Measurements from ENCODE around the gene MRPL1. TPM values are rescaled to one million over a fixed set of nuclear protein-coding genes. Genes with fewer than 3 reads are reported as not detected.
A peak's percentile ranks its signal among the peaks of the same experiment; 100 is the strongest.

MRPL1 gene
- total and polyA plus RNA-seq, 2 donors (not counting 3 experiments of a cell fraction or from before 2014, with no cell fraction given): 11.5 to 42.9 TPM

DNA sequence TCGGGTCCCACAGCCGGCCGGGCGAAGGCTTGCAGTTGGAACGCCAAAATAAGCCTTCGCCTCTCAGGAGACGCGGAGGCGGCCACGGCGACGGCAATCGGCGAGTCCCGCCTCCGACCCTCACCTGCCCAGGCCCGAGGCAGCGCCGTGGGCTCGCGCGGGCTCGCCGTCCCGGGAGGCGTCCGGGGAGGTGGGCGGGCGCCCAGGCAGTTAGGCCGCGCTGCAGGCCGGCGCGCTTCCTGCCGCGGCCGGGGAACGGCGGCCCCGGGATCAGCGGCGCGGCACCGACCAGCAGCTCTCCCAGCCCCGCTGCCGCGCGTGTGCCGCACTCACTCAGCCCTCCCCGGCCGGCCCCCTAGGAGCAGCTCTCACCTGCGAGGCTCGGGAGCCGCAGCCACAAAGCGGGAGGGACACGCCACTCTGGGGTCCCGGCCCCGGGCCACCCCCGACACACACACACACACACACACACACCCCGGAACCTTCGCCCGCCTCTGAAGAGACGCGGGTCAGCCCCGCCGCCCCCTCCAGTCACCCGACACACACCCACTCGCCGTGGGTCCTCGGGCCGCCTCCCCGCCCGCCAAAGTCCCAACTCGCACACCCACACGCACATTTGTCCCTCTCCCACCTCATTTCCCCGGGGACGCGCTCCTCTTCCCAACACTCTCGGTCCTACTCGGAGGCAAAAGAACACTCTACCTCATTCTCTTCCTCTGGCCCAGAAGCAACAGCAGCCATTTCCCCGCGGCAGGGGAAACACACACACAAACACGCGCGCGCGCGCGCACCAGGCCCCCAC lies 43.8 kb upstream of the MRPL1 start, which contains the start of gene CNOT6L:
Gene CNOT6L (minus strand): TSS at position 767 of the 802 bp plus-strand sequence. CDS start 60 bp downstream, at position 707.
- Histone ChIP-seq H3K9ac (replicated peaks; ENCODE audit: extremely low read depth, insufficient read depth, low read length) (peak within 1 kb of the TSS; percentile 91), H3K4me1 (ENCODE audit: control insufficient read depth, extremely low read depth, insufficient read depth, low read length) (peaks cover 28% of the 10 kb centered on the region), H3K9me3 (replicated peaks; ENCODE audit: control insufficient read depth, insufficient read depth, low read length) (no peaks in the 10 kb centered on the region), H3K4me3 (replicated peaks in 1 of 3; ENCODE audit: insufficient read depth in 1 of 3, low read depth in 1 of 3, low read length in 3 of 3) (peak within 1 kb of the TSS; percentile 94 to 99 (median 96)), H3K9me1 (replicated peaks; ENCODE audit: control insufficient read depth, extremely low read depth, insufficient read depth, low read length) (peaks cover 7% of the 10 kb centered on the region), H4K20me1 (replicated peaks; ENCODE audit: control insufficient read depth, extremely low read depth, insufficient read depth, low read length) (peaks cover 22% of the 10 kb centered on the region), H2AFZ (ENCODE audit: low read depth, low read length) (peak within 1 kb of the TSS; percentile 92), H3K27ac (ENCODE audit: insufficient read depth, low read depth, low read length) (peak within 1 kb of the TSS; percentile 96), H3K27me3 (ENCODE audit: control insufficient read depth in 2 of 2, insufficient read depth in 2 of 2, low read length in 2 of 2) (no peaks in the 10 kb centered on the region), H3K79me2 (ENCODE audit: control insufficient read depth, insufficient read depth, low read length) (peaks cover 58% of the 10 kb centered on the region), H3K36me3 (ENCODE audit: control insufficient read depth in 2 of 2, extremely low read depth in 1 of 2, insufficient read depth in 2 of 2, low read length in 2 of 2) (no peaks in the 10 kb centered on the region), H3K4me2 (ENCODE audit: insufficient read depth, low read length) (peak within 1 kb of the TSS; percentile 99)
- FAIRE-seq: peak; percentile 53
- ChIA-PET CTCF (interaction anchor here (1.0 to 2.6 kb wide), 5 partner anchors 14 to 119 kb away, joined by 3 to 20 read pairs (median 5); partner anchors contain the start of gene MRPL1), POLR2A (interaction anchor here (1.4 kb wide), 1 partner anchor 43 kb away, joined by 5 read pairs; the partner anchor contains the start of gene MRPL1)
- TF ChIP-seq POLR2A (IDR thresholded peaks at IDR 0.05; ENCODE audit: low read depth, low read length) (no peak), POLR2AphosphoS5 (IDR thresholded peaks at IDR 0.05; ENCODE audit: insufficient read depth, low read depth, low read length) (peak; percentile 43), JUN (IDR thresholded peaks at IDR 0.05; ENCODE audit: borderline replicate concordance, insufficient read depth, insufficient read length, low read depth) (no peak), EZH2 (IDR thresholded peaks at IDR 0.05; ENCODE audit: borderline replicate concordance, low read depth, low read length, severe bottlenecking) (no peak)
- intact Hi-C loops (cut with micrococcal nuclease) (loop anchor here (1.0 to 10.0 kb wide), 5 partner anchors 35 to 184 kb away; no protein-coding TSS in a partner anchor), dilution Hi-C loops (cut with MboI; ENCODE audit: extremely low pct_ligation_motif_present, low sequenced_read_pairs) (no loop called here)
- DNase-seq (ENCODE audit: low read depth, low spot score): peak; percentile 67
- BruUV-seq (replicated peaks): no TSS peak

DNA sequence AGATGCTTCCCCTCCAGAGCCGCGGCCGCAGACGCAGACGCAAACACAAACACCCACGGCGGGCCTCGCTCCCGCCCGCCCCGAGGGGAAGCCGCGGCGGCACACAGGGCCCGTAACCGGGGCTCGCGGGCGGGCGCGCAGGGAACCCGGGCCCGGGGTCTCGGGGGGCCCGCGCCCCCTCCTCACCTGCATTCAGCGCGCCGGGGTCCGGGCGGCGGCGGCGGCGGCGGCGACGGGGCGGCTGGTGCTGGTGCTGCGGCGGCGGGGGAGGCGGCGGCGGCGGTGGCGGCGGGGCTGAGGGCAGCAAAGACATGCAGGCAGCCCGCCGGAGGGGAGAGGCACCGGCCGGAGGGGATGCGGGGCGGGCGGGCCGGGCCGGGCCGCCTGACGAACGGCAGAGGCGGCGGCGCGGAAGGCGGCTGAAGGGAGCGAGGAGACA lies 43.2 kb upstream of the MRPL1 start:
- POLR2A ChIA-PET: interaction anchor here (0.8 to 2.2 kb wide), 3 partner anchors 9 to 101 kb away, joined by 3 to 25 read pairs (median 3); partner anchors contain the start of gene MRPL1
- no peak for FAIRE-seq
- Histone ChIP-seq H2AFZ (ENCODE audit: low read depth, low read length) (peak overlapping the region; percentile 78), H3K4me2 (ENCODE audit: insufficient read depth, low read length) (peak overlapping the region; percentile 49), H3K9me3 (replicated peaks; ENCODE audit: control insufficient read depth, insufficient read depth, low read length) (no peaks in the 10 kb centered on the region), H3K36me3 (ENCODE audit: control insufficient read depth in 2 of 2, extremely low read depth in 1 of 2, insufficient read depth in 2 of 2, low read length in 2 of 2) (no peaks in the 10 kb centered on the region), H3K4me1 (ENCODE audit: control insufficient read depth, extremely low read depth, insufficient read depth, low read length) (peaks cover 28% of the 10 kb centered on the region), H3K79me2 (ENCODE audit: control insufficient read depth, insufficient read depth, low read length) (peaks cover 52% of the 10 kb centered on the region), H3K27ac (ENCODE audit: insufficient read depth, low read depth, low read length) (peak overlapping the region; percentile 96), H3K9ac (replicated peaks; ENCODE audit: extremely low read depth, insufficient read depth, low read length) (peak overlapping the region; percentile 91), H3K9me1 (replicated peaks; ENCODE audit: control insufficient read depth, extremely low read depth, insufficient read depth, low read length) (peaks cover 7% of the 10 kb centered on the region), H3K27me3 (ENCODE audit: control insufficient read depth in 2 of 2, insufficient read depth in 2 of 2, low read length in 2 of 2) (no peaks in the 10 kb centered on the region), H3K4me3 (replicated peaks in 1 of 3; ENCODE audit: insufficient read depth in 1 of 3, low read depth in 1 of 3, low read length in 3 of 3) (peak overlapping the region; percentile 94 to 99 (median 96)), H4K20me1 (replicated peaks; ENCODE audit: control insufficient read depth, extremely low read depth, insufficient read depth, low read length) (peaks cover 21% of the 10 kb centered on the region)
- DNase-seq (ENCODE audit: low read depth, low spot score): no peak
- TF ChIP-seq FOS (IDR thresholded peaks at IDR 0.05; ENCODE audit: borderline replicate concordance, insufficient read depth, low read length): no peak
- TF ChIP-seq MAX (IDR thresholded peaks at IDR 0.05; ENCODE audit: insufficient read depth, insufficient read length): no peak
- no peak for TF ChIP-seq POLR2AphosphoS5 (IDR thresholded peaks at IDR 0.05; ENCODE audit: insufficient read depth, low read depth, low read length)
- TF ChIP-seq POLR2A (IDR thresholded peaks at IDR 0.05; ENCODE audit: low read depth, low read length): no peak
- TF ChIP-seq, protein P1, sequence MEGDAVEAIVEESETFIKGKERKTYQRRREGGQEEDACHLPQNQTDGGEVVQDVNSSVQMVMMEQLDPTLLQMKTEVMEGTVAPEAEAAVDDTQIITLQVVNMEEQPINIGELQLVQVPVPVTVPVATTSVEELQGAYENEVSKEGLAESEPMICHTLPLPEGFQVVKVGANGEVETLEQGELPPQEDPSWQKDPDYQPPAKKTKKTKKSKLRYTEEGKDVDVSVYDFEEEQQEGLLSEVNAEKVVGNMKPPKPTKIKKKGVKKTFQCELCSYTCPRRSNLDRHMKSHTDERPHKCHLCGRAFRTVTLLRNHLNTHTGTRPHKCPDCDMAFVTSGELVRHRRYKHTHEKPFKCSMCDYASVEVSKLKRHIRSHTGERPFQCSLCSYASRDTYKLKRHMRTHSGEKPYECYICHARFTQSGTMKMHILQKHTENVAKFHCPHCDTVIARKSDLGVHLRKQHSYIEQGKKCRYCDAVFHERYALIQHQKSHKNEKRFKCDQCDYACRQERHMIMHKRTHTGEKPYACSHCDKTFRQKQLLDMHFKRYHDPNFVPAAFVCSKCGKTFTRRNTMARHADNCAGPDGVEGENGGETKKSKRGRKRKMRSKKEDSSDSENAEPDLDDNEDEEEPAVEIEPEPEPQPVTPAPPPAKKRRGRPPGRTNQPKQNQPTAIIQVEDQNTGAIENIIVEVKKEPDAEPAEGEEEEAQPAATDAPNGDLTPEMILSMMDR (IDR thresholded peaks at IDR 0.05; ENCODE audit: extremely low read depth in 1 of 2, insufficient read depth in 1 of 2, low read depth in 1 of 2, low read length in 2 of 2): no peak
- no peak for TF ChIP-seq JUN (IDR thresholded peaks at IDR 0.05; ENCODE audit: borderline replicate concordance, insufficient read depth, insufficient read length, low read depth)
- no peak for TF ChIP-seq MYC (IDR thresholded peaks at IDR 0.05; ENCODE audit: low read depth, low read length)
- no peak for TF ChIP-seq EZH2 (IDR thresholded peaks at IDR 0.05; ENCODE audit: borderline replicate concordance, low read depth, low read length, severe bottlenecking)
- no peak for TF ChIP-seq GATA2 (IDR thresholded peaks at IDR 0.05; ENCODE audit: insufficient read depth, insufficient read length, low read depth, low read length)
- CTCF ChIA-PET: interaction anchor here (0.7 to 2.6 kb wide), 6 partner anchors 19 to 129 kb away, joined by 3 to 17 read pairs (median 3); partner anchors contain the start of gene MRPL1
- dilution Hi-C loops (cut with MboI; ENCODE audit: extremely low pct_ligation_motif_present, low sequenced_read_pairs) (no loop called here), intact Hi-C loops (cut with micrococcal nuclease) (loop anchor here (1.0 to 10.0 kb wide), 3 partner anchors 112 to 185 kb away; no protein-coding TSS in a partner anchor)
- no TSS peak for BruUV-seq (replicated peaks)

All from endothelial cell of umbilical vein (primary cell).